ENCODE measurements around the gene DGAT2. TPM values are rescaled to one million over a fixed set of nuclear protein-coding genes. Genes with fewer than 3 reads are reported as not detected.
"Not testable (repeated sequence)": the region's sequence is repeated elsewhere in the genome, so short reads cannot be mapped to it uniquely, and the experiment has no call there.

Gene DGAT2
- polyA plus RNA-seq, 4 donors: 3.4 to 5.2 (median 3.7) TPM

DNA sequence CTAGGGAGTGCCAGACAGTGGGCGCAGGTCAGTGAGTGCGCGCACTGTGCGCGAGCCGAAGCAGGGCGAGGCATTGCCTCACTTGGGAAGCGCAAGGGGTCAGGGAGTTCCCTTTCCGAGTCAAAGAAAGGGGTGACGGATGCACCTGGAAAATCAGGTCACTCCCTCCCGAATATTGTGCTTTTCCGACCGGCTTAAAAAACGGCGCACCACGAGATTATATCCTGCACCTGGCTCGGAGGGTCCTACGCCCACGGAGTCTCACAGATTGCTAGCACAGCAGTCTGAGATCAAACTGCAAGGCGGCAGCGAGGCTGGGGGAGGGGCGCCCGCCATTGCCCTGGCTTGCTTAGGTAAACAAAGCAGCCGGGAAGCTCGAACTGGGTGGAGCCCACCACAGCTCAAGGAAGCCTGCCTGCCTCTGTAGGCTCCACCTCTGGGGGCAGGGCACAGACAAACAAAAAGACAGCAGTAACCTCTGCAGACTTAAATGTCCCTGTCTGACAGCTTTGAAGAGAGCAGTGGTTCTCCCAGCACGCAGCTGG is 19.8 kb upstream of the DGAT2 start:
- DNase-seq (ENCODE audit: low read depth in 4 of 4, low spot score in 2 of 4): not testable (repeated sequence)

DNA sequence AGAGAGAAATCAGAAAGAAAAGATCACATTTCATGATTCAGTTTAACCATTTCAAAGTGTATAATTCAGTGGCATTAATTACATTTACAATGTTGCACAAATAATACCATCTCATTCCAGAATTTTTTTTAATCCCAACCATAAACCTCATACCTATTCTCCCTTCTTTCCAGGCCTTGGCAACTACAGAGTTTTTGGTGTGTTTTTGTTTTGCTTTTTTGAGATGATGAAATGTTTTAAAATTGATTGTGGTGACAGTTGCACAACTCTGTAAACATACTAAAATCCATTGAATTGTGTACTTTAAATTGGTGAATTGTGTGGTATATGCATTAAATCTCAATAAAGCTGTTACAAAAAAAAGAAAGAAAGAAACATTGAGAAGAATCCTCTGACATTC is 13.6 kb upstream of the DGAT2 start:
- DNase-seq (ENCODE audit: low read depth in 4 of 4, low spot score in 2 of 4): not testable (repeated sequence)

DNA sequence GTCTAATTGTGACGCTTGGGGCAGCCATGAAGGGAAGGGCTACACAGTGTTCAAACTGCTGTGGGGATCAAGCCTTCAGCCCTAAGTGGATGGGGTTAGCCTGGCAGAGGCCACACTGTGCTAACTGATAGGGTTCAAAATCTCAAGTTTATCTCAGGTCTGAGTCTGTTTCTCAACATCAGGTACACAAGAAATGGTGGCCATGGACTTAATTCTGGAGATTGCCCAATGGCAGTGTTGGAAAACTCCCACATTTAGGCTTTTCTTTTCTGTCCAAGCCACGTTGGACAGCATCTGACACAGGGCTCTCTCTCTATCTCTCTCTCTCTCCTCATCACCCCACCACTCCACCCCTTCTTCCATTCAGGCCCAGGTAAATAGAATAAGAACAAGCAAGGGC is 10.9 kb upstream of the DGAT2 start:
- no peak for DNase-seq (ENCODE audit: low read depth in 4 of 4, low spot score in 2 of 4)

DNA sequence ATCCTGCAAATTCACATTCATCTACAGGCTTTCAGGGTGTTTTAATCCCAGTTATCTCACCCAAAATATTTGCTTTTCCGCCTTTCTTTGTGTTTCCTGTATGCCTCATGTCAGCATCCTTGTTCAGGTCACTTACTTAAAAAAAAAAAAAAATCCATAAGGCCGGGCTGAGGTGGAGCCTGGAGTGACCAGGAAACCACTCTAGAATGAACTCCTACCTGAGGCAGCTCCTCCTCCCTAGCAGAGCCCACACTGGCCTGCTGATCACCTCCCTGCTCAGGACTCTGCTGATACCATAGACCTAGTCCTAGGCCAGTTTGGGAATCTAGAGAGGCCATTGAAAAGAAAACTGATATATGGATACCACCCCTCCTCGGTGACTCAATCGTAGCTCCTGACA is 8.7 kb upstream of the DGAT2 start:
- no peak for DNase-seq (ENCODE audit: low read depth in 4 of 4, low spot score in 2 of 4)

DNA sequence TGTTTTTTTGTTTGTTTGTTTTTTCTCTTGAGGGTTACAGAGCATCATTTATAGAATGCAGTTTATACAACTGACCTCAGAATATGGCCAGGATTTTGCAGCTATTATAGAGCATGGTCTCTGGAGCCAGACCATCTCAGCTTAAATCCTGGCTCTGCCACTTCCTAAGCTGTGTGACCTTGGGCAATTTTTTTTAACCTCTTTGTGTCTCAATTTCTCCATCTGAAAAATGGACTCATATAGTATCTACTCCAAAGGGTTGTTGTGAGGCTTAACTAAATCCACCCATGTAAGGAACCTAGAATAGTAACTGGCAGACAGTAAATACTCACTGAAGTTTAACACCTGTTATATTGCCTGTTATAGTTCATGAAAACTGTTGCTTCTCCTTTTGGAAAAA is 8.3 kb upstream of the DGAT2 start:
- no peak for DNase-seq (ENCODE audit: low read depth in 4 of 4, low spot score in 2 of 4)

DNA sequence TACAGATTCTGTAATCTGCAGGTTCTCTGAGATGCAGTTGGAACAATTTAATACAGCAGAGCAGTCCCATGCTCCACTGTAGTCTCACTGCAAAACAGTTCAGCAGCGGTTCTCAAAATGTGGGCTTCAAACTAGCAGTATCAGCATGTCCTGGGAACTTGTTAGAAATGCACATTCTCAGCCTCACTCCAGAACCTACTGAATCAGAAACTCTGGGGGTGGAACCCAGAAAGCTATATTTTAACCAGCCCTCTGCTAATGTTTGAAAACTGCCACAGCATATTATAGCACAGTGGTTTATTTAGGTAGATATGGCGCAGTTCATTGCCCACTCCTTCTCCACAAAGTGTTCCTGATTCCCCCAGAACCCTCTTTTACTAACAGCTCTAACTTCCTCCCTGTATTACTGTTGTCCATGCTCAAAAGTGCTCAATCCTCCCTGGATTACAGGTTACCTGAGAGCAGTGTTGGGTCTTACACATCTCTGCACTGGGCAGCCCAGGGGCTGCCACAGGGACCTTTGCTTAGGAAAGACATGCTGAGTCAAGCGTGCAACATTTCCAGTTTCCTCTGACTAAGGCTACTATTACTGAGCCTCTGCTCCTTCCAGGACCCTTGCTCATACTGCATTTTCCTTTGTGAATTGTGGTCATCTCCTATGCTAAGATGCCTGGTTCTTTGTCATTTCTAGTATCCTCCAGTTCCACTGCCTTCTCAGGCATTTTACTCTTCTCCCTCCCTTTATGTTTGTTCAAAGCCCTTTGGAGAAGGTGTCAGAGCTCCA is 7.7 kb upstream of the DGAT2 start:
- no peak for DNase-seq (ENCODE audit: low read depth in 4 of 4, low spot score in 2 of 4)

DNA sequence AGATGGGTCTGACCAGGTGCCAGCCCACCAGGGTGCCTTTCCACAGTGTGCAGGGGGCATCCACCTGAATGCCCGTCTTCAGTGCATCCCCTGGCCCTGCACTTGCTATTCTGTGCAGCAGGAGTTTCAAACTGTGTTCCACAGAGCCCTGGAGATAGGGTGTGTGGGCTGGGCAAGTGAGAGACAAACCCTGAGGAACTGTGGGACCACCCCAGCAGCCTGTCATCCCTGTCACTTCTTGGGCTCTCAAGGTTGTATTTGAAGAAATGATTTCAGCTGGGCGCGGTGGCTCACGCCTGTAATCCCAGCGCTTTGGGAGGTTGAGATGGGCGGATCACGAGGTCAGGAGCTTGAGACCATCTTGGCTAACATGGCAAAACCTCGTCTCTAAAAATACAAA is 6.4 kb upstream of the DGAT2 start:
- no peak for DNase-seq (ENCODE audit: low read depth in 4 of 4, low spot score in 2 of 4)

DNA sequence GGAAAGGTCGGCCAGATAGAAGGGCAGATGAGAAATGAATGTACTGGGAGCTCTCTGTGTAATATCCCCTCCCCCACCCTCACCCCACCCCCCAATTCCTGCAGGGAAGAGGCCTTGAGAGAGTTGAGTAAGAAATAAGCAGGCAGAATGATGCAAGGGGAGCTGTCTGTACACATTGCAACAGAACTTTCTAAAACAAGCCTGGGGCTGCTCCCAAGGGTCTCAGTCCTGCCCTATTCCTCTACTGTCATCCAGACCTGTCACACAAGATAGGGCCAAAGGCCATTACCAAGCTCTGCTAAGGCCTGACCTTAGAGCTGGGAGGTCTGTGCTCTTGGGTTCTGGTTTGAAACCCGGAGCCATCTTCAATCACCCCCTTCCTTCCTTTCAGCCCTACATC is 5.7 kb upstream of the DGAT2 start:
- DNase-seq (ENCODE audit: low read depth in 4 of 4, low spot score in 2 of 4): no peak

DNA sequence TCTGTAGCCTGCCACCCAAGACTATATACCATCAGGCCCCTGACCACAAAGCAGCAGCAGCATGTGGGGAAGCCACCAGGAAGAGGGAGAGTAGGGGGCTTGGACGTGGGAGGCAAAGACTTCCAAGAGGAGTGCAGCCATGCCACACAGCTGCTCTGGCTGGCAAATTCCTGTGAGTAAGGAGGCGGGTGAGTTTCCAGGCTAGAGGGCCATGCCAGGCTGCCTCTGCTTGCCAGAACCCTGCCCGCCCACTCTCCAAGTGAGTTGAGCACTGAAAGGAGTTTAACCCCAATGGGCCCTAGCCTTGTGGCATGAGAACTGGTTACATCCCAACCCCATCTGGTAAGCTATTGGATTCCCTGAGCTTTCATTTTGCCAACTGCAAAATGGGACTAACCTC is 4.7 kb upstream of the DGAT2 start:
- DNase-seq (ENCODE audit: low read depth in 4 of 4, low spot score in 2 of 4): no peak

DNA sequence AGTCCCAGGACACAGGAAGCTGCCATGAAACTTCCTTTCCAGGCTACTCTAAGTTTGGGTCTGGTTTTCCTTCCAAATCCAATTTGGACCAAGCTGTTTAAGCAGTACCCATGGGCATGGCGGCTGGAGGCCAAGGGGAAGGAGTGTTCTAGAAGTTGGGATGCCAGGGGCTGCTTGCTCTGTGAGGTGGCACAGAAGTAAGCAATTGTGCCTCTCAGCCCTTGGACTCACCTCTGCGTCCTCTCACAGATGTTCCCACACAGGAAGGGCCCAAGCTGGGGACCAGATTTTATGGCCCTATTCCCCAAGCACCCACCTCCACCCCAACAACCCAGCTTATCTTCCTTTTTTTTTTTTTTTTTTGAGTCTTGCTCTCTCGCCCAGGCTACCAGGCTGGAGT is 3.5 kb upstream of the DGAT2 start:
- DNase-seq (ENCODE audit: low read depth in 4 of 4, low spot score in 2 of 4): no peak

DNA sequence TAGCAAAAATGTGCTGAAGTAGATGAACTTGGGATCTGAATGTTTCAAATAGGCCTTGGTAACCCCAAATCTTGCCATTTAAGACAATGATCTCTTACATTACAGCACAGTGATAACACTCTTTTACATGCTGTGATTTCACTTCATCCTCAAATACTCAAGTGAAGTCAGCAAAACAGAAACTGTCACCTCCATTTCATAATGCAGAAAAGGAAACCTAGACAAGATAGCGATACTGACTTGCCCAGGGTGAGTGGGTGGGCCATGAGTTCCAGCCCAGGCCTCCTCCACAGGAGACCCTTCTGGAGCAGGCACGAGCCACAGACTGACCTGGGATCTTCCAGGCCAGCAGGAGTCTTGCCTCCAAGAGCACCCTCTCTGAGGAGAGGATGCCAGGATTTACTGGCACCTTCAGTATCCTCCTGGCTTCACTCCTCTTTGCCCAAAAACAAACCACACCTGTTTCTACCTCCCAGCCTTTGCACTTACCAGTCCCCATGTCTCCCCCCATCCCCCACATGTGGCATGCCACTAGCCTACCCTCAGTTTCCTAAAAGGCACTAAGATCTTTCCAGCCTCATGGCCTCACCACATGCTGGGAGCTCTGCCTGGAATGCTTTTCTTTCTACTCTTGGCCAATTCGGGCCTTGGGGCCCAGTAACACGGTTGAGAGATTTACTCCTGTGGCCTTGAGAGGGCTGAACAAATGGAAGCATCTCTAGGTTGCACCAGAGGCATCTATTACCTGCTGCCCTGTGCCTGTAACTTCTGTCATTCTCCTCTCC is 1.9 kb upstream of the DGAT2 start:
- no peak for DNase-seq (ENCODE audit: low read depth in 4 of 4, low spot score in 2 of 4)

DNA sequence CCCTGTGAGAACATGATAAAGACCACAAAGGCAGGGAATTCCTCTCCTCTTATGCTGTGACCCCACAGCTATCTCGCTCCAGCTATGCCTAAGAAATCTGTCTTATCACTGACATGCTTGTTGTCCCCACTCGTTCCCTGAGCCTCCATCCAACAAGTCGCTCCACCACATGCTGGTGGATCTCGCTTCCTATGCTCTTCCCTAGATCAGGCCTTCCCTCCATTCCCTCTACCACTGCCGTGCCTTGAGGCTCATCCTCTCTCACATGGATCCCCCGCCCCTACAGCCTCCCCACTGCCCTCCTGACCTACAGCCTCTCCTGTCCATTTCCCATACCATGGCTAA is 1.4 kb upstream of the DGAT2 start:
- no peak for DNase-seq (ENCODE audit: low read depth in 4 of 4, low spot score in 2 of 4)

DNA sequence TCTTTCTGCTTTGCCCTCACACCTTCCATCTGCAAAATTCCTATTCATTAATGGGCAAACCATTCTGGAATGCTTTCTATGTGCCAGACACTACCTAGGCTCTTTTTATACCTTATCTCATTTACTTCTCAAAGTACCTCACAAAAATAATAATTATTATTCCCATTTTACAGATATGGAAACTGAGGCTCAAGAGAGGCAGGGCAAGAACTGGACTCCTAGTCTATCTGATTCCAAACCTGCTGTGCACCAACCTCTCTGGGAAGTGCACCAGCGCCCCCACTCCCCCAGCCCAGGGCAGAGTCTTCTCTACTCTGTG is 826 bp upstream of the DGAT2 start:
- DNase-seq (ENCODE audit: low read depth in 4 of 4, low spot score in 2 of 4): no peak

DNA sequence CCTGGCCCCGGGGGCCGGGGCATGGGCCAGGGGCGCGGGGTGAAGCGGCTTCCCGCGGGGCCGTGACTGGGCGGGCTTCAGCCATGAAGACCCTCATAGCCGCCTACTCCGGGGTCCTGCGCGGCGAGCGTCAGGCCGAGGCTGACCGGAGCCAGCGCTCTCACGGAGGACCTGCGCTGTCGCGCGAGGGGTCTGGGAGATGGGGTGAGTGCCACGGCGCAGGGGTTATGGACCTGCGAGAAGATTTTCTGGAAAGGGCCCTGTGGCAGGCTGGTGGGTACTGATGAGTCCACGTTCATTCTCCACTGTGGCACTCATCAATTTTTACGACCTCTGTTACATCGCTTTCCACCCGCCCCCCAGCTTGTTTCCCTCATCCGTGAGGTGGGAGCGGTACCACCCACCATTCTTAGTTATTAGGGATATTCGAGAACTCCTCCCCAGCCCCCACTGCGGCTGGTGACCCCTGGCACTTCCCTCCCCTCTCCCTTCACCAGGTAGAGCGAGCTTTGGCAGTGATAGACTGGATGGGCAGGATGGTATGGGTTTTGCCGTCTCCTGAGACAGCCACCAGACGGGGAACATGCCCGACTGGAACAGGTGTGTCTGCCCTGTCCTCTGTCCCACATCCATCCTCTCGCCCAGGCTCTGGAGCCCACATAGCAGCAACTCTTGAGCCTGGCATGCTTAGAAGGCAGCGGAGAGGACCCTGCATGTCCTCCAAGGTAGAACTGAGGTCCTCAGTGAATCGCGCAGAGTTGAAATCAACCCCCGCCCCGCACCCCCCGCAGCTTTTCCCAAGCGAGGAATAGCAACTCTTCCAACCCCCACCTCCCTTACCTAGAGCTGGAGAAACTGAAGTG is 562 bp downstream of the DGAT2 start:
- DNase-seq (ENCODE audit: low read depth in 4 of 4, low spot score in 2 of 4): no peak

DNA sequence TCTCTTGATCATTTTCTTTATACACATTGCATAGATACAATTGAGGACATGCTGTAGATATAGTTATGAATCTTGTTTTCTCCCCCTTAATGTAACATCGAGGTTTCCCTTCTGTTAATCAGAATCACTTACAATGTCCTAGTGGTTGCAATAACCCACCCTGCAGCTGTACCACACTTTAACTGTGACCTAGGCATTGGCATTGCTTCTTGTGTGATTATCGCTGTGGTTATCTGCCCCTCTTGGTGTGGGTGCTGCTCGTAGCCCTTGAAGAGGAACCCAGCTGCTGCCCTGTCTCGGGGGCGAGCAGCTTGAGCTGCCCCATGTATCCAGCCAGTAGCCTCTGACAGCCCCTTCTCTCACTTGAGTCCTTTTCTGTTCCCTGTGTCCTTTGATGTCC is 1.5 kb downstream of the DGAT2 start:
- DNase-seq (ENCODE audit: low read depth in 4 of 4, low spot score in 2 of 4): no peak

DNA sequence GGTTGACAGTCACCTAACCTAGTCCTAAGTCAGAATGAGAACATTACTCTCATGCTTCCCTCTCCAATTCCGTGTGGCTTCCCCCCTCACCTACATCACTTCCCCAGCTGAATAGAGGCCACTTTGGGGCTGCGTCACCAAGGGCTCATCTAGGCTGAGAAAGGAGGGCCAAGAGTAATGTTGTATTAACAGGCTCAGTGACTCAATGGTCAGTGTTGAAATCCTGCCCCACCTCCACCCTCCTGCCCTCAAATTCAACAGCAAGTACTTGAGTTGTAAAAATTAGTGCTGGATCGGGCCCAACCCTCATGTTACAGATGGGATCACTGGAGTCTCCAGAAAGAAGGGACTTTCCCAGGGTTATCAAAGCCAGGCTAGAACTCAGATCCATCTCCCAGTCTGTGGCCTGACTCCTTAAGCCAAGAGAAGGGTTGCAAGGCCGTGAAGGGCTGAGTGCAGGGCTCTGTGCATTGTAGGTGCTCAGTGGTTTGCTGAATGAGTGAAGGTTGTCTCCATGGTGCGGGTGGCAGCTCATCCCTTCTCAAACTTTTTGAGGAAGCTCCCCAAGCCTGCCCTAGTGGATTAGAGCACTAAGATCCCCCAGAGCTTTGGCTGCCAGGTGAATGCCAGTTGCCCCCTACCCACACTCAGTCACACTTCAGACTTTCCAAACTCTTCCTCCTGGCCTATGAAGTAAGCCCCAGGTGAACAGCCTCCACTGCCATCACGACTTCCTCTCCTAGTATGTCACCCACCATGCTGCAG is 3.2 kb downstream of the DGAT2 start:
- no peak for DNase-seq (ENCODE audit: low read depth in 4 of 4, low spot score in 2 of 4)

DNA sequence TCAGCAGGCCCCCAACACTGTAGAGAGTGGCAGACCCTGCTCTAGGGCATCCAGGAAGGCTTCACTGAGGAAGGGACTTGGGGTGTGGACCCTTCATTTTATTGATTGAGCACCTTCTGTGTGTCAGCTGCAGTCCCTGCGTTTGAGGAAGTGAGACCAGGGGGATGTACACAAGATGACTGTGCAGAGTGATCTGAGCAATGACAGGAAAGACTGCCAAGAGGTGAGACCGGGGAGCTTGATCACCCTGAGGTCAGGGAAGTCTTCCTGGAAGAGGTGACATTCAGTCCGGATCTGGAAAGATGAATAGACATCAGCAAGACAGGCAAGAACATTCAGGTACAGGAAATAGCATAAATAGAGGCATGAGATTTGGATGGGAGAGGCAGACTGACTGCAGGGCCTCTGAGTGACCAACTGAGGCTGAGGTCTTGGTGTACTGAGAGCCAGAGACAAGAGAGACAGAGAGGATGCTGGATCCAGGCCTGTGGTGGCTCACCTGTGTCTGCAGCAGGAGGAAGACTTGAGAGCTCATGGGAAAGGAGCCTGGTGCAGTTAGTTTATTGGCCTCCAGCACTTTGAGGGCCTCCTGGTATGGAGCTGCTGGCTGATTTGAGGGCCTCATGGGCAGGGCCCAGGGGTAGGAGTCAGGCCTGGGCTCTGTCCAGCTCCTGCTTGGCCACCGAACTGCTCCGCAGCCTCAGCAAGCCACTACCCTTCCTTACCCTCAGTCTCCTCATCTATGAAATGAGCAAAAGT is 5.2 kb downstream of the DGAT2 start:
- DNase-seq (ENCODE audit: low read depth in 4 of 4, low spot score in 2 of 4): no peak

DNA sequence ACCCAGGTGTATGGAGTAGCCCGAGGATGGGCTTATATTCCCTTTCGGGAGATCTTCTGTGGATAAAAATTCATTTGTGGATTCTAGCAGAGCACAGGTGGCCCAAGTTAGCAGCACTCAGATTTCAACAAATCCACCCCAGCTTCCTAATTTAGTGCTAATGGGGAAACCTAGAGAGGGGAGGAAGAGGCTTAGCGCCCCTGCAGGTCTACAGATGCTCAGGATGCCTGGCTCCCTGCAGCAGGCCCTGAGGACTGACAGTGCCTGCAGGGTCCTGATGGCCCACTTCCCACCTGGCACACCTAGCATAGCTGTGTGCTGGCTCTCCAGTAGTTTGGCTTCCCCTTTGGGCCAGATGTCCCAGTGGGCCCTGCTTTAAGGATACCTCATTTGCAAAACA is 6.5 kb downstream of the DGAT2 start:
- DNase-seq (ENCODE audit: low read depth in 4 of 4, low spot score in 2 of 4): no peak

DNA sequence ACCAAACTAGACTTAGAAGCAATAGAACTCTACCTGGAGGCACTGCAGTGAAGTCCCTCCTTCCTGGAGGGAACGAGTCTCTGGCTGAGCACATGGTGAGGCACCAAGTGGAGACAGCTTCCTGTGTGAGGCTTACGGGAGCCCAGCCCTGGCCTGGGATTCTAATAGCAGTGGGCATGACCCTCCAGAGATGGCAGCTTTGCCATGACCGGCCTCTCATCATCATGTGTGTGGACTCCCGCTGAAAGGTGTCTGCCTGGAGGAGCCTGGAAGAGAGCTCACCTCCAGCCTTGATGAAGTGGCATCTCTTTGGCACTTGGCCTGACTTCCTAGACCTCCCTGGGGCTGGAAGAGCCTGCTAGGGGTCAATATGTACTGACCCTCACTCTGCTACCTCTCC is 8.0 kb downstream of the DGAT2 start:
- no peak for DNase-seq (ENCODE audit: low read depth in 4 of 4, low spot score in 2 of 4)
